WI38 (cell line): ENCODE data around the gene FYCO1.
A peak's percentile ranks its signal among the peaks of the same experiment; 100 is the strongest.
"Not testable (repeated sequence)": the region's sequence is repeated elsewhere in the genome, so short reads cannot be mapped to it uniquely, and the experiment has no call there.

Experiments
- H3K4me3 ChIP-seq: 2 replicates; pipeline ENCODE4 v1.5.1; 2011; ENCODE audit warnings: low read depth, mild to moderate bottlenecking, control low read depth, low read length
- TF ChIP-seq, protein P1 (sequence below): IDR thresholded peaks from 2 replicates; pipeline ENCODE4 v1.5.1; 2012; ENCODE audit warnings: low read depth, mild to moderate bottlenecking, control low read depth, low read length

FYCO1 gene

GRCh38 chr3:46008058-46008457 is 12.4 kb upstream of the FYCO1 start:
- TF ChIP-seq, protein P1, sequence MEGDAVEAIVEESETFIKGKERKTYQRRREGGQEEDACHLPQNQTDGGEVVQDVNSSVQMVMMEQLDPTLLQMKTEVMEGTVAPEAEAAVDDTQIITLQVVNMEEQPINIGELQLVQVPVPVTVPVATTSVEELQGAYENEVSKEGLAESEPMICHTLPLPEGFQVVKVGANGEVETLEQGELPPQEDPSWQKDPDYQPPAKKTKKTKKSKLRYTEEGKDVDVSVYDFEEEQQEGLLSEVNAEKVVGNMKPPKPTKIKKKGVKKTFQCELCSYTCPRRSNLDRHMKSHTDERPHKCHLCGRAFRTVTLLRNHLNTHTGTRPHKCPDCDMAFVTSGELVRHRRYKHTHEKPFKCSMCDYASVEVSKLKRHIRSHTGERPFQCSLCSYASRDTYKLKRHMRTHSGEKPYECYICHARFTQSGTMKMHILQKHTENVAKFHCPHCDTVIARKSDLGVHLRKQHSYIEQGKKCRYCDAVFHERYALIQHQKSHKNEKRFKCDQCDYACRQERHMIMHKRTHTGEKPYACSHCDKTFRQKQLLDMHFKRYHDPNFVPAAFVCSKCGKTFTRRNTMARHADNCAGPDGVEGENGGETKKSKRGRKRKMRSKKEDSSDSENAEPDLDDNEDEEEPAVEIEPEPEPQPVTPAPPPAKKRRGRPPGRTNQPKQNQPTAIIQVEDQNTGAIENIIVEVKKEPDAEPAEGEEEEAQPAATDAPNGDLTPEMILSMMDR, result no peak
- H3K4me3 ChIP-seq, result no peak overlapping the region

DNA sequence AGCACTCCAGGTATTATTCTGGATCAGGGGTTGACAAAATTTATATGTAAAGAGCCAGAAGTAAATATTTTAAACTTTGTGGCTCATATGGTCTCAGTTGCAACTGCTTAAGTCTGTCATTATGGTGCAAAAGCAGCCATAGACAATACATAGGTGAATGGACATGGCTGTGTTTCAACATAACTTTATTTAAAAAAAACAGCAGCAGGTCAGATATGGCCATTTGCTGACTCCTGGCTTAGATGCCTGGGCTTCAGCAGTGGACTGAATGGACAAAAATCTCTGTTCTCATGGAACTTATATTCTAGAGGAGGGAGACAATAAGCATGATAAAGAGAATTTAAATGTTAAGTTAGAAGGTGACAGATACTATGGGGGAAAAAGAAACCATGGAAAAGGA is 11.7 kb upstream of the FYCO1 start:
- no peak overlapping the region for H3K4me3 ChIP-seq
- TF ChIP-seq, protein P1, result no peak

DNA sequence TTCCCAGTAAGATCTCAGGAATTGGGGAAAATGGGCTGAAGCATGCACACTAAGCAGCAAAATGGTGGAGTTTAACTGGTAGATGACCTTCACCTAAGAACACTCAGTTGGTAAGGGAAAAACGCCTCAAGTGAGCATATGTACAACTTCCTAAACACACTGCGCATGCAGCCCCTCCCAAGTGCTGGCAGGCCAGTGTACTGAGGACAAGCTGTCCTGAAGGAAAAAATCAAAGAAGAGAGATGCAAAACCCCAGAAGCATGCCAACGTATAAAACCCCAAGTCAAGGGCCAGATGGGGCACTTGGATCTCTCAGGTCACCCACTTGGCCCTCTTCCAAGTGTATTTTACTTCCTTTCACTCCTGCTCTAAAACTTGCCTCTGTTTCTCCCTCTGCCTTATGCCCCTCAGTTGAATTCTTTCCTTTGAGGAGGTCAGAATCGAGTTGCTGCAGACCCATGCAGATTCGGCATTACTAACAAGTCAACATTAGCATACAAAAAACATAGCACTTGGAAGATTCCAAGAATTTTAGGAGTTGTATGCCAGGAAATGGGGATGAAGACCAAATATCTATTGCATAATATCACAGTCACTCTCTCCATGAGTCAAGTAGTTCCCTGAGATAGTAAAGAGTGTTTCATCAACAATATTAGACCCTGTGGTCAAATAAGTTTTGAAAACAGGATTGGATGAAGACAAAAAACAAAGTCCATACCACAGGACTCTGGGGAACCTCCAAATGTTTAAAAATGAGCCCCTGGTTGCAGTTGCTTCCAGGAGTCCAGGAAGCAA is 10.8 kb upstream of the FYCO1 start:
- no peak overlapping the region for H3K4me3 ChIP-seq
- TF ChIP-seq, protein P1, result no peak

DNA sequence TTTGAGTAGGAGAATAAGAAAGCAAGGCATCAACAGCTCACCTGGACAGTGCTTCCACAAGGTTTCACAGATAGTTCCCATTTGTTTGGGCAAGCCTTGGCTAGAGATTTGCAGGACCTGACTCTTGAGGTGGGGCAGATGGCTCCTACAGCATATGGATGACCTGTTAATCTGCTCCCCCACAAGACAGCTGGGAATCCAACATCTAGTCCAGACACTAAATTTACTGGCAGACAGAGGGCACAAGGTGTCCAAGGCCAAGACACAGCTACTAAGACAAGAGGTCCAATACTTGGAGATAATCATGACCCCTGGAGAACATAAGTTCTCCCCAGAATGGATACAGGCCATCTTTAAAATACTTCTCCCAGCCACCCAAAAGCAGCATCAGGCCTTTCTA is 8.1 kb upstream of the FYCO1 start:
- H3K4me3 ChIP-seq, result not testable (repeated sequence)

DNA sequence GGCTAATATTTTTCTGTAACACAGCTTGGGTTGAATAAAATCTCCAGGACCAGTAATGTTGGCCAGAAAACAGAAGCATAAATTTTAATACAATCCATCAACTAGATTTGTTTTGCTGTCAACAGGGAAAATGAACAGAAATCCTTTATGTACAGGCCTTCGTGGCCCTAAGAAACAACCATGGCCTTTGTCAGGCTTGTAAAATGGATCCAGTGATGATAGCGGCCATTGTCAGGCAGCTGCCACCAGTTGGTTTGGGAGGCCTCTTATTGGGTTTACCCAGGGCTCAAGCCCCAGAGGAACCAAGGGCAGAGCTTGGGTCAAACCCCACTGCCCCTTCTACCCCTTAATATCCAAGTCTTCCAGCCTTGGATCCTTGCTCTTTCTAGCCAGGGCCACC is 5.6 kb upstream of the FYCO1 start:
- H3K4me3 ChIP-seq, result no peak overlapping the region
- TF ChIP-seq, protein P1, result no peak

- H3K4me3 ChIP-seq, result no peak overlapping the region
- TF ChIP-seq, protein P1, result no peak
Observed at GRCh38 chr3:45997942-45998341, 2.3 kb upstream of the FYCO1 start.

DNA sequence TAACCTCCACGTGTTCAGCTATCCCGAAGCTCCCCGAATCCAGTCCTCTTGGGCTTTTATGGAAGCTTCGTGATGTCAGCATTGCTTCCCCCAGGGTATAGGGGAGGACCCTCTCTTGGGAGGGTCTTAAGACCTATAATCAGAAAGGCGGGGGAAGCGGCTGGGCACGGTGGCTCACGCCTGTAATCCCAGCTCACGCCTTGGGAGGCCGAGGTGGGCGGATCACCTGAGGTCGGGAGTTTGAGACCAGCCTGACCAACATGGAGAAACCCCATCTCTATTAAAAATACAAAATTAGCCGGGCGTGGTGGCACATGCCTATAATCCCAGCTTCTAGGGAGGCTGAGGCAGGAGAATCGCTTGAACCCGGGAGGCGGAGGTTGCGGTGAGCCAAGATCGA is 1.9 kb upstream of the FYCO1 start:
- not testable (repeated sequence) for H3K4me3 ChIP-seq

GRCh38 chr3:45994419-45995235 is 997 bp downstream of the FYCO1 start:
- H3K4me3 ChIP-seq, result peak overlapping the region; percentile 86
- TF ChIP-seq, protein P1, result no peak
